Activated T-helper 1 cell treated with anti-CD3 and anti-CD28 coated beads, Interleukin-12 subunit alpha, Interleukin-12 subunit beta, Interleukin-2, Interleukin-4 antibody, amounts not matched to agents 30 ng/mL and 10 ng/mL and 1 ng/mL, durations not matched to agents 14 hours and 24 hours and 36 hours (primary cell): ENCODE results near the gene POLL. TPM values are rescaled to one million over a fixed set of nuclear protein-coding genes. Genes with fewer than 3 reads are reported as not detected.
A peak's percentile ranks its signal among the peaks of the same experiment; 100 is the strongest.

ENCODE experiments used
- DNase-seq: peaks from one replicate; pipeline ENCODE4 v3.0.0; 2021; ENCODE audit warnings: low spot score
- H3K27ac Mint-ChIP-seq: one replicate; pipeline ENCODE4 v1.8.0; 2021; ENCODE audit warnings: mild to moderate bottlenecking, mixed read lengths
- H3K27me3 Mint-ChIP-seq: one replicate; pipeline ENCODE4 v1.8.0; 2022; ENCODE audit warnings: mild to moderate bottlenecking, moderate library complexity, mixed read lengths; ENCODE audit not compliant: insufficient read depth
- H3K36me3 Mint-ChIP-seq: one replicate; pipeline ENCODE4 v1.8.0; 2021; ENCODE audit warnings: low read depth, mixed read lengths
- H3K4me1 Mint-ChIP-seq: one replicate; pipeline ENCODE4 v1.8.0; 2021; ENCODE audit warnings: low read depth, mixed read lengths
- H3K4me3 Mint-ChIP-seq: one replicate; pipeline ENCODE4 v1.8.0; 2021; ENCODE audit warnings: mild to moderate bottlenecking, moderate library complexity, mixed read lengths
- H3K9me3 Mint-ChIP-seq: one replicate; pipeline ENCODE4 v1.8.0; 2021; ENCODE audit warnings: mixed read lengths
- intact Hi-C: fragments of 100-400 bp; cut with micrococcal nuclease; formaldehyde crosslinking; loops from one replicate; pipeline ENCODE4 v1.15.1; 2024
- total RNA-seq: library from RNA; stranded (reverse); gene quantifications from 2 replicates; pipeline ENCODE4 v1.2.3, GENCODE V29; 2022

POLL gene
- total RNA-seq, 1 donor from 2014 or later: 33.5 TPM

DNA sequence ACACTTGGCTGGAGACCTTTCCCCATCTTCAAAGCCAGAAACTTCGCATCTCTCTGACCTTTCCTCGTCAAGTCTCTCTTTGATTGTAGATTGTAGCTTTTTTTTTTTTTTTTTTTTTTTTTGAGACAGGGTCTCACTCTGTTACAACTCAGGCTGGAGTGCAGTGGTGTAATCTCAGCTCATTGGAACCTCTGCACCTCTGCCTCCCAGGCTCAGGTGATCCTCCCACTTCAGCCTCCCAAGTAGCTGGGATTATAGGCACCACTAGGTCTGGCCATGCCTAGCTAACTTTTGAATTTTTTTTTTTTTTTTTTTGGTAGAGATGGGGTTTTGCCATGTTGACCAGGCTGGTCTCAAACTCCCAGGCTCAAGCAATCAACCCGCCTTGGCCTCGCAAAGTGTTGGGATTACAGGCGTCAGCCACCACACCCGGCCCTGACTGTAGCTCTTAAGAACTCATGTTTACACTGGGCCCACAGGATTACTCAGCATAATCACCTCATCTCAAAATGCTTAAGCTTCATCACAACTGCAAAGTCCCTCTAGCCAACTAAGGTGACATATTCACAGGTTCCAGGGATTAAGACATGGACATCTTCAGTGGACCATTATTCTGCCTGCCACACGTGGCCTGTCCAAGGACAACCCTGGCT lies 11.7 kb downstream of the POLL start:
- no peak overlapping the region for H3K27ac Mint-ChIP-seq
- no peaks in the 10 kb centered on the region for H3K4me1 Mint-ChIP-seq
- no peaks in the 10 kb centered on the region for H3K27me3 Mint-ChIP-seq
- H3K9me3 Mint-ChIP-seq: no peaks in the 10 kb centered on the region
- no peak for DNase-seq
- H3K4me3 Mint-ChIP-seq: no peak overlapping the region
- peaks cover 10% of the 10 kb centered on the region for H3K36me3 Mint-ChIP-seq
- intact Hi-C loops: no loop called here

- Mint-ChIP-seq H3K36me3 (peaks cover 10% of the 10 kb centered on the region), H3K27me3 (no peaks in the 10 kb centered on the region), H3K27ac (no peak overlapping the region), H3K4me1 (no peaks in the 10 kb centered on the region), H3K9me3 (no peaks in the 10 kb centered on the region), H3K4me3 (no peak overlapping the region)
- intact Hi-C loops: no loop called here
- DNase-seq: no peak
Observed at GRCh38 chr10:101575580-101576210, 12.4 kb downstream of the POLL start.

DNA sequence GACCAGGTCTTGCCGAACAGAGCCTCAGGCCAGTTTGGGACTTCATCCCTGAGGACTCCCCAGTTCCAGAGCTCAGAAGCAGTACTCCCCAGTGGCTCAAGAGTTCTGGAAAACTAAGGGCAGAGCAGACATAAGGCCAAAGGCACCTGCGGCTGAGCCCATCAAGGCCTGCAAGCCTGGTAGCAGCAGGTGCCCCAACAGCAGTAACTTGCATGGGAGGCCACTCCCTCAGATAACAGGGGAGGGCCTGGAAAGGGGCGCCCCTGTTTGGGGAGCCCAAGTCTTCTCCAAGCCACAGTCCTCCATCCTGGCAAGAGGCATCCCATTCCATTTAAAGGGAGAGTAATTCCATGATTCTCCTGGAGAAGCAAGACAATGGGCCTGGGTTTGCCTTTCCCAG lies 13.0 kb downstream of the POLL start:
- no peak overlapping the region for H3K4me3 Mint-ChIP-seq
- H3K9me3 Mint-ChIP-seq: no peaks in the 10 kb centered on the region
- peaks cover 9% of the 10 kb centered on the region for H3K36me3 Mint-ChIP-seq
- no peaks in the 10 kb centered on the region for H3K27me3 Mint-ChIP-seq
- intact Hi-C loops: no loop called here
- H3K27ac Mint-ChIP-seq: no peak overlapping the region
- no peak for DNase-seq
- no peaks in the 10 kb centered on the region for H3K4me1 Mint-ChIP-seq

DNA sequence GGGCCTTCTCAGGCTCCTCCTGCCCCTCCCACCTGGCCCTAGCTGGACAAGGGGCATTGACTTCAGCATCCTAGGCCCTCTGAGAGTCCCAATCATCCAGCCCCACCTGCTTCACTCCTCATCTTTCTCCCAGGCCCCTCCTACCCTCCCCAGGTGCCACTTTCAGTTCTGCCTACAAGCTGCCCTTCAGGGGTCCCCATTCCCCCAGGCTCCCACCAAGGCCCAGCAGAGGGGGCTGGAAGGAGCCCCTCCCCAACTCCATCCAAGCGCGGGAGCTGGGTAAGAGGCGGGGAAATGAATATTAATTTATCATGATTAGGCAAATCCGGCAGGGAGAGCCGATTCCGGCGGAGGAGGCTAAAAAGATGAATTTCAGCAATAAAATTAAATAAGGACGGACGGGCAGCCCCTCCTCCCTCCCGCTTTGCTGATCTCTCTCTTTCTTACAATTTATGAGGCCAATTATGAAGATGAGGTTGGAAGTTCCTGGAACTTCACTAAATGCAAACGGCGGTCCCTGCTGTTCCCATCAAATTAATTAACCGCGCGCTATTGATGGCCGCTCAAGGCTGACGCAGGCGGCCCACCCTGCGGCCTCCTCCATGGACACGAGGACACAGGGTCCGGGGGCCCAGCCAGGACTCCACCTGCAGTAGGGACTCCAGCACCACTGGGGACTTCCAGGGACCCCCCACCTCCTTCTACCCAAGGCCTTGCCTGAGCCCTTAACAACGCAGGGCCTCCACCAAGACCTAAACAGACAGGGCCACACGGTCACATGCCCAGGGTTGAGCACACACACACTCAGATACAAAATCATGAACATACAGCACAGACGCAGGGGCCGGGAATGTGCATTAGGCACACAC lies 13.9 kb downstream of the POLL start:
- H3K36me3 Mint-ChIP-seq: peaks cover 6% of the 10 kb centered on the region
- no peaks in the 10 kb centered on the region for H3K4me1 Mint-ChIP-seq
- H3K9me3 Mint-ChIP-seq: no peaks in the 10 kb centered on the region
- no peak for DNase-seq
- no peak overlapping the region for H3K27ac Mint-ChIP-seq
- H3K4me3 Mint-ChIP-seq: no peak overlapping the region
- peaks cover 6% of the 10 kb centered on the region for H3K27me3 Mint-ChIP-seq
- intact Hi-C loops: no loop called here

GRCh38 chr10:101572785-101573184 lies 15.3 kb downstream of the POLL start:
- Mint-ChIP-seq H3K4me3 (no peak overlapping the region), H3K9me3 (no peaks in the 10 kb centered on the region), H3K27me3 (peaks cover 19% of the 10 kb centered on the region), H3K4me1 (no peaks in the 10 kb centered on the region), H3K36me3 (no peaks in the 10 kb centered on the region), H3K27ac (no peak overlapping the region)
- intact Hi-C loops: no loop called here
- no peak for DNase-seq

- no peak overlapping the region for H3K4me3 Mint-ChIP-seq
- intact Hi-C loops: no loop called here
- peaks cover 24% of the 10 kb centered on the region for H3K27me3 Mint-ChIP-seq
- no peaks in the 10 kb centered on the region for H3K36me3 Mint-ChIP-seq
- no peak for DNase-seq
- no peak overlapping the region for H3K27ac Mint-ChIP-seq
- H3K4me1 Mint-ChIP-seq: no peaks in the 10 kb centered on the region
- H3K9me3 Mint-ChIP-seq: no peaks in the 10 kb centered on the region
Observed at GRCh38 chr10:101572126-101572525, 15.9 kb downstream of the POLL start.

DNA sequence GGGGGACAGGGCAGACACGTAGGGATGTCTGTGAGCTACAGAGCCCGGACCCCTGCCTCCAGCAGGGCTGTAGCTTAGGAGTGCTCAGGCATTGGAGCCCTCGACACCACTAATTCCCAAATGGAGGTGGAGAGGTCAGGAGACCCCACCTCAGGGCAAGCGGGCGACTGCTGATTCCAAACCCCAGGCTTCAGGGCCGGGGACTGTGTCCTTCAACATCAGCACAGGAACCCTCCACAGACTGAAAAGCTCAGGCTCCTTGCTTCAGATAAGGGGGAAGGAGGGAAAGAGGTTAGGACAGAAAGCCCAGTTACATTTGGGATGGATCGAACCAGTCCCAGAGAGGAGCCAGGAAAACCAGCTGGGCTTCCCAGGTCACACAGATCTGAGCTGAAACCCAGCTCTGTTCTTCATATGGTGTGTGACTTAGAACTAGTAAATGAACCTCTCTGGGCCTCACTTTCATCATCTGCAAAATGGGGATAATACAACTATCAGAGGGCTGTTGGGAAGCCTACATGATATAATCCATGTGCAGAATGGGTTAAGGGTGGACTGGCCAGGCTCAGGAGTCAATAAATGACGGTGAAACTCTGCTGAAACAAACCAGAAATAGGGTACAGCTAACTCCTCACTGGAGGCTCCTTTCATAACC lies 16.7 kb downstream of the POLL start:
- intact Hi-C loops: no loop called here
- Mint-ChIP-seq H3K27ac (no peak overlapping the region), H3K4me1 (no peaks in the 10 kb centered on the region), H3K36me3 (no peaks in the 10 kb centered on the region), H3K27me3 (peaks cover 28% of the 10 kb centered on the region), H3K4me3 (no peak overlapping the region), H3K9me3 (no peaks in the 10 kb centered on the region)
- no peak for DNase-seq

GRCh38 chr10:101570428-101571270 lies 17.4 kb downstream of the POLL start:
- Mint-ChIP-seq H3K27me3 (peaks cover 35% of the 10 kb centered on the region), H3K9me3 (no peaks in the 10 kb centered on the region), H3K36me3 (no peaks in the 10 kb centered on the region), H3K4me1 (no peaks in the 10 kb centered on the region), H3K4me3 (peak overlapping the region; percentile 15), H3K27ac (no peak overlapping the region)
- intact Hi-C loops: loop anchor here (1.0 kb wide), 5 partner anchors 34 to 409 kb away; no protein-coding TSS in a partner anchor
- DNase-seq: no peak

DNA sequence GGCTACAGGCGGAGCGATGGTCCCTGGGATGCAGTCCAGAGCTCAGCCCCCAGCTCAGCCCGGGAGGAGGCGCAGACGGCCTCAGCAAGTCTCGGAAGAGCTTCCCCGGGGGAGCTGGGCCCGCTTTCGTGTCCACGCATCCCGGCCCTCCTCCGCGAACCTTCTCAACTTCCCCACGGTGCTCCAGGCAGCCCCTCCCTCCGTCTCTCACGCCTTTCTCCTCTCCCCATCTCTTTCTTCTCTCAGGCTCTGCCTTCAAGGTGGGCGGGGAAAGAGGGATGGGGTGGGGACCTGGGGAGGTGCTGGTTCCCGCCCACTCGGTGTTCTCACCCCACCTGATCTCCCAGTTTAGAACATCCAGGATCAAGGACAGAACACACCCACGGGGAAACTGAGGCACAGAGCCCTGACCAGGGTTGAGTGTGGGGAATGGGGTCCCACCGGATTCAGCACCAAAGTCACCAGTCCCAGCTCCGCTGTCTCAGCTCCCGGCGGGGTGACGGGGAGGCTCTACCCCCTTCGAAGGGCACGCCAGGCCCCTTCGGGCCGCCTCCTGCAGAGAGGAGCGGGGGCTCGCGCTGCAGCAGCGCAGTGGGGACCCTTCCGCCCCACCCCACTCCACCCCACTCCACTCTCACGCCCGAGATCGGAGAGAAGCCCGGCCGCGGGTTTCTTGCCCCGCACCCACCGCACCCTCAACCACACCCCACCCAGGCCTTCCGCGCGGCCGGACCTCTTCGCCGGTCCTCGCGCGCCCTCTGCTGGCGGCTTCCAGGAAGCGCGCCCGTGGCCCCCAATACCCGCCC lies 18.2 kb downstream of the POLL start:
- Mint-ChIP-seq H3K4me3 (peak overlapping the region; percentile 68), H3K27me3 (peaks cover 43% of the 10 kb centered on the region), H3K9me3 (no peaks in the 10 kb centered on the region), H3K36me3 (no peaks in the 10 kb centered on the region), H3K4me1 (no peaks in the 10 kb centered on the region), H3K27ac (no peak overlapping the region)
- intact Hi-C loops: loop anchor here (1.0 to 5.0 kb wide), 6 partner anchors 34 to 409 kb away; no protein-coding TSS in a partner anchor
- peak; percentile 61 for DNase-seq

- no peak overlapping the region for H3K27ac Mint-ChIP-seq
- H3K36me3 Mint-ChIP-seq: no peaks in the 10 kb centered on the region
- no peaks in the 10 kb centered on the region for H3K9me3 Mint-ChIP-seq
- peaks cover 45% of the 10 kb centered on the region for H3K27me3 Mint-ChIP-seq
- DNase-seq: no peak
- H3K4me1 Mint-ChIP-seq: no peaks in the 10 kb centered on the region
- intact Hi-C loops: loop anchor here (5.0 kb wide), 1 partner anchor 267 kb away; no protein-coding TSS in a partner anchor
- H3K4me3 Mint-ChIP-seq: peak overlapping the region; percentile 68
Observed at GRCh38 chr10:101569323-101569621, 18.8 kb downstream of the POLL start.

GRCh38 chr10:101568054-101568745 lies 19.9 kb downstream of the POLL start:
- Mint-ChIP-seq H3K9me3 (no peaks in the 10 kb centered on the region), H3K36me3 (no peaks in the 10 kb centered on the region), H3K4me1 (no peaks in the 10 kb centered on the region), H3K27me3 (peaks cover 54% of the 10 kb centered on the region), H3K27ac (no peak overlapping the region), H3K4me3 (no peak overlapping the region)
- intact Hi-C loops: loop anchor here (5.0 kb wide), 1 partner anchor 266 kb away; no protein-coding TSS in a partner anchor
- DNase-seq: no peak
